Fibroblast of lung (primary cell): ENCODE measurements around the gene LHX4.

Experiments used
- CTCF ChIP-seq, 2 donors: IDR thresholded peaks in 1 of 2; conservative IDR thresholded peaks in 1 of 2; 1 replicate in 1 of 2; 2 replicates in 1 of 2; pipeline ENCODE4 v1.5.1; 2011 to 2012; ENCODE audit warnings: low read length in 2 of 2, control low read depth in 1 of 2, inconsistent platforms in 1 of 2, low read depth in 1 of 2, mild to moderate bottlenecking in 1 of 2
- EZH2 ChIP-seq: IDR thresholded peaks from 2 replicates; pipeline ENCODE4 v1.5.1; 2012; ENCODE audit warnings: low read length, control low read depth, mild to moderate bottlenecking; ENCODE audit errors: missing control alignments

GRCh38 chr1:180208264-180208663 lies 21.8 kb upstream of the LHX4 start:
- no peak for TF ChIP-seq CTCF (conservative IDR thresholded peaks at IDR 0.05 in 1 of 2, IDR thresholded peaks at IDR 0.05 in 1 of 2; ENCODE audit: low read depth in 1 of 2, low read length in 2 of 2)
- TF ChIP-seq EZH2: no peak
